HG03342 (cell line): ENCODE results near the gene PIK3C2A.
A peak's percentile ranks its signal among the peaks of the same experiment; 100 is the strongest.
"Not testable (repeated sequence)": the region's sequence is repeated elsewhere in the genome, so short reads cannot be mapped to it uniquely, and the experiment has no call there.

ENCODE experiments used
- ATAC-seq: cut with Tn5 transposase; IDR thresholded peaks from one replicate; pipeline ENCODE4 v1.9.1; 2021; ENCODE audit warnings: mild to moderate bottlenecking, moderate library complexity; ENCODE audit not compliant: unreplicated experiment

Gene PIK3C2A

GRCh38 chr11:17207317-17208256, at the start of gene PIK3C2A:
TSS of gene PIK3C2A (minus strand) at chr11:17207986. CDS start at chr11:17169741, 38,245 bp downstream.
- ATAC-seq = peak; percentile 96

GRCh38 chr11:17257196-17257595, 49.4 kb upstream of the PIK3C2A start:
- ATAC-seq = no peak

- ATAC-seq = no peak
Measured at GRCh38 chr11:17256512-17256911, 48.7 kb upstream of the PIK3C2A start.

GRCh38 chr11:17252704-17253103, 44.9 kb upstream of the PIK3C2A start:
- no peak for ATAC-seq

GRCh38 chr11:17250561-17251350, 43.0 kb upstream of the PIK3C2A start:
- no peak for ATAC-seq

GRCh38 chr11:17244046-17244445, 36.3 kb upstream of the PIK3C2A start:
- ATAC-seq = peak; percentile 94

- not testable (repeated sequence) for ATAC-seq
Measured at GRCh38 chr11:17242954-17243353, 35.2 kb upstream of the PIK3C2A start.

GRCh38 chr11:17240780-17241179, 33.0 kb upstream of the PIK3C2A start:
- no peak for ATAC-seq

GRCh38 chr11:17239927-17240326, 32.1 kb upstream of the PIK3C2A start:
- ATAC-seq = not testable (repeated sequence)

- ATAC-seq = no peak
Measured at GRCh38 chr11:17238377-17238776, 30.6 kb upstream of the PIK3C2A start.

- ATAC-seq = no peak
Measured at GRCh38 chr11:17233101-17233500, 25.3 kb upstream of the PIK3C2A start.

- ATAC-seq = peak; percentile 96
Measured at GRCh38 chr11:17230867-17231851, 23.4 kb upstream of the PIK3C2A start.

GRCh38 chr11:17229481-17230152, 21.8 kb upstream of the PIK3C2A start:
- ATAC-seq = no peak

- not testable (repeated sequence) for ATAC-seq
Measured at GRCh38 chr11:17228186-17228925, 20.6 kb upstream of the PIK3C2A start.

- no peak for ATAC-seq
Measured at GRCh38 chr11:17224727-17225126, 16.9 kb upstream of the PIK3C2A start.

- ATAC-seq = no peak
Measured at GRCh38 chr11:17221968-17222367, 14.2 kb upstream of the PIK3C2A start.

GRCh38 chr11:17219016-17219415, 11.2 kb upstream of the PIK3C2A start:
- no peak for ATAC-seq

GRCh38 chr11:17218403-17218802, 10.6 kb upstream of the PIK3C2A start:
- no peak for ATAC-seq

- no peak for ATAC-seq
Measured at GRCh38 chr11:17217401-17217800, 9.6 kb upstream of the PIK3C2A start.
